HepG2 (cell line): ENCODE results near the gene PYDC2. TPM values are rescaled to one million over a fixed set of nuclear protein-coding genes. Genes with fewer than 3 reads are reported as not detected.

ENCODE experiments used
- DNMT1 ChIP-seq: sonication (generic); formaldehyde crosslinking; IDR thresholded peaks from 2 replicates; pipeline ENCODE4 v1.5.1; 2020; ENCODE audit warnings: mild to moderate bottlenecking, missing genetic modification reagents
- FLYWCH1 ChIP-seq: sonication (generic); formaldehyde crosslinking; IDR thresholded peaks from 2 replicates; pipeline ENCODE4 v1.8.1; 2023; ENCODE audit warnings: mild to moderate bottlenecking, missing genetic modification reagents
- GATAD2A ChIP-seq: IDR thresholded peaks from 2 replicates; pipeline ENCODE4 v1.6.1; 2016
- NFE2 ChIP-seq: sonication (generic); formaldehyde crosslinking; IDR thresholded peaks from 2 replicates; pipeline ENCODE4 v1.4.0; 2020; ENCODE audit warnings: missing genetic modification reagents
- SOX13 ChIP-seq, 3 experiments: fragments of 450-650 bp in 1 of 3; sonication (generic) in 1 of 3; formaldehyde crosslinking in 1 of 3; IDR thresholded peaks in 2 of 3; conservative IDR thresholded peaks in 1 of 3; 2 replicates each; pipeline versions ENCODE4 v1.5.0 to v1.6.1; 2016 to 2020; ENCODE audit warnings: antibody characterized with exemption in 1 of 3, mild to moderate bottlenecking in 1 of 3, missing compliant biosample characterization in 1 of 3, missing genetic modification reagents in 1 of 3, moderate library complexity in 1 of 3
- THAP11 ChIP-seq: IDR thresholded peaks from 2 replicates; pipeline ENCODE4 v1.6.1; 2016; ENCODE audit warnings: missing biosample characterization, missing genetic modification reagents
- ZBTB38 ChIP-seq: sonication (generic); formaldehyde crosslinking; IDR thresholded peaks from 2 replicates; pipeline ENCODE4 v1.5.1; 2020; ENCODE audit warnings: mild to moderate bottlenecking, missing genetic modification reagents
- ZNF317 ChIP-seq: sonication (generic); formaldehyde crosslinking; IDR thresholded peaks from 2 replicates; pipeline ENCODE4 v1.5.0; 2020; ENCODE audit warnings: mild to moderate bottlenecking, missing genetic modification reagents
- ZNF644 ChIP-seq: IDR thresholded peaks from 2 replicates; pipeline ENCODE4 v1.6.1; 2016; ENCODE audit warnings: low read depth
- polyA plus RNA-seq, 8 experiments: library from polyadenylated mRNA; depleted of rRNA in 3 of 8; stranded (reverse) in 7 of 8; unstranded in 1 of 8; fragments of >200 nt; fragmentation: Illumina TruSeq in 4 of 8; extraction: Trizol in 4 of 8; gene quantifications; 2 replicates each; pipeline versions ENCODE4 v1.2.1 to v1.2.3, GENCODE V29; 2011 to 2016; ENCODE audit warnings: low read depth in 4 of 8, missing spikeins in 1 of 8, mixed read lengths in 1 of 8; ENCODE audit not compliant: insufficient read depth in 1 of 8
- total RNA-seq, 5 experiments: library from RNA; depleted of rRNA; stranded (reverse); fragments of >200 nt; fragmentation: Illumina TruSeq; extraction: Trizol; gene quantifications; 2 replicates each; pipeline ENCODE4 v1.2.3, GENCODE V29; 2016; ENCODE audit warnings: low read depth in 1 of 5
- TF ChIP-seq, protein P1 (sequence below), 2 experiments: sonication (generic) in 1 of 2; formaldehyde crosslinking in 1 of 2; IDR thresholded peaks; 2 replicates each; pipeline versions ENCODE4 v1.4.0 to v1.6.1; 2016 to 2020; ENCODE audit warnings: borderline replicate concordance in 1 of 2, low read depth in 1 of 2, mild to moderate bottlenecking in 1 of 2, missing genetic modification reagents in 1 of 2
- TF ChIP-seq, protein P2 (sequence below): sonication (generic); formaldehyde crosslinking; conservative IDR thresholded peaks from 2 replicates; pipeline ENCODE4 v1.4.0; 2020; ENCODE audit warnings: mild to moderate bottlenecking, missing genetic modification reagents, moderate library complexity
- TF ChIP-seq, protein P3 (sequence below): sonication (generic); formaldehyde crosslinking; conservative IDR thresholded peaks from 2 replicates; pipeline ENCODE4 v1.8.0; 2022; ENCODE audit warnings: missing genetic modification reagents
- TF ChIP-seq, protein P4 (sequence below): IDR thresholded peaks from 2 replicates; pipeline ENCODE4 v1.4.0; 2020; ENCODE audit warnings: mild to moderate bottlenecking, missing genetic modification reagents

PYDC2 gene
- total and polyA plus RNA-seq, 2 of the 13 experiments (the other 11 are each of a cell fraction or from before 2014, with no cell fraction given): not detected

- TF ChIP-seq, protein P1, sequence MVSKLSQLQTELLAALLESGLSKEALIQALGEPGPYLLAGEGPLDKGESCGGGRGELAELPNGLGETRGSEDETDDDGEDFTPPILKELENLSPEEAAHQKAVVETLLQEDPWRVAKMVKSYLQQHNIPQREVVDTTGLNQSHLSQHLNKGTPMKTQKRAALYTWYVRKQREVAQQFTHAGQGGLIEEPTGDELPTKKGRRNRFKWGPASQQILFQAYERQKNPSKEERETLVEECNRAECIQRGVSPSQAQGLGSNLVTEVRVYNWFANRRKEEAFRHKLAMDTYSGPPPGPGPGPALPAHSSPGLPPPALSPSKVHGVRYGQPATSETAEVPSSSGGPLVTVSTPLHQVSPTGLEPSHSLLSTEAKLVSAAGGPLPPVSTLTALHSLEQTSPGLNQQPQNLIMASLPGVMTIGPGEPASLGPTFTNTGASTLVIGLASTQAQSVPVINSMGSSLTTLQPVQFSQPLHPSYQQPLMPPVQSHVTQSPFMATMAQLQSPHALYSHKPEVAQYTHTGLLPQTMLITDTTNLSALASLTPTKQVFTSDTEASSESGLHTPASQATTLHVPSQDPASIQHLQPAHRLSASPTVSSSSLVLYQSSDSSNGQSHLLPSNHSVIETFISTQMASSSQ (IDR thresholded peaks at IDR 0.05; ENCODE audit: low read depth): peak; percentile 96
- TF ChIP-seq, protein P1 (CRISPR knock-in tag; IDR thresholded peaks at IDR 0.05; ENCODE audit: borderline replicate concordance): peak; percentile 93
- TF ChIP-seq, protein P2, sequence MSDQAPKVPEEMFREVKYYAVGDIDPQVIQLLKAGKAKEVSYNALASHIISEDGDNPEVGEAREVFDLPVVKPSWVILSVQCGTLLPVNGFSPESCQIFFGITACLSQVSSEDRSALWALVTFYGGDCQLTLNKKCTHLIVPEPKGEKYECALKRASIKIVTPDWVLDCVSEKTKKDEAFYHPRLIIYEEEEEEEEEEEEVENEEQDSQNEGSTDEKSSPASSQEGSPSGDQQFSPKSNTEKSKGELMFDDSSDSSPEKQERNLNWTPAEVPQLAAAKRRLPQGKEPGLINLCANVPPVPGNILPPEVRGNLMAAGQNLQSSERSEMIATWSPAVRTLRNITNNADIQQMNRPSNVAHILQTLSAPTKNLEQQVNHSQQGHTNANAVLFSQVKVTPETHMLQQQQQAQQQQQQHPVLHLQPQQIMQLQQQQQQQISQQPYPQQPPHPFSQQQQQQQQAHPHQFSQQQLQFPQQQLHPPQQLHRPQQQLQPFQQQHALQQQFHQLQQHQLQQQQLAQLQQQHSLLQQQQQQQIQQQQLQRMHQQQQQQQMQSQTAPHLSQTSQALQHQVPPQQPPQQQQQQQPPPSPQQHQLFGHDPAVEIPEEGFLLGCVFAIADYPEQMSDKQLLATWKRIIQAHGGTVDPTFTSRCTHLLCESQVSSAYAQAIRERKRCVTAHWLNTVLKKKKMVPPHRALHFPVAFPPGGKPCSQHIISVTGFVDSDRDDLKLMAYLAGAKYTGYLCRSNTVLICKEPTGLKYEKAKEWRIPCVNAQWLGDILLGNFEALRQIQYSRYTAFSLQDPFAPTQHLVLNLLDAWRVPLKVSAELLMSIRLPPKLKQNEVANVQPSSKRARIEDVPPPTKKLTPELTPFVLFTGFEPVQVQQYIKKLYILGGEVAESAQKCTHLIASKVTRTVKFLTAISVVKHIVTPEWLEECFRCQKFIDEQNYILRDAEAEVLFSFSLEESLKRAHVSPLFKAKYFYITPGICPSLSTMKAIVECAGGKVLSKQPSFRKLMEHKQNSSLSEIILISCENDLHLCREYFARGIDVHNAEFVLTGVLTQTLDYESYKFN (CRISPR knock-in tag): peak; percentile 55
- TF ChIP-seq, protein P3, sequence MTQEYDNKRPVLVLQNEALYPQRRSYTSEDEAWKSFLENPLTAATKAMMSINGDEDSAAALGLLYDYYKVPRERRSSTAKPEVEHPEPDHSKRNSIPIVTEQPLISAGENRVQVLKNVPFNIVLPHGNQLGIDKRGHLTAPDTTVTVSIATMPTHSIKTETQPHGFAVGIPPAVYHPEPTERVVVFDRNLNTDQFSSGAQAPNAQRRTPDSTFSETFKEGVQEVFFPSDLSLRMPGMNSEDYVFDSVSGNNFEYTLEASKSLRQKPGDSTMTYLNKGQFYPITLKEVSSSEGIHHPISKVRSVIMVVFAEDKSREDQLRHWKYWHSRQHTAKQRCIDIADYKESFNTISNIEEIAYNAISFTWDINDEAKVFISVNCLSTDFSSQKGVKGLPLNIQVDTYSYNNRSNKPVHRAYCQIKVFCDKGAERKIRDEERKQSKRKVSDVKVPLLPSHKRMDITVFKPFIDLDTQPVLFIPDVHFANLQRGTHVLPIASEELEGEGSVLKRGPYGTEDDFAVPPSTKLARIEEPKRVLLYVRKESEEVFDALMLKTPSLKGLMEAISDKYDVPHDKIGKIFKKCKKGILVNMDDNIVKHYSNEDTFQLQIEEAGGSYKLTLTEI (CRISPR knock-in tag): no peak
- TF ChIP-seq DNMT1 (CRISPR knock-in tag): no peak
- TF ChIP-seq FLYWCH1 (CRISPR knock-in tag): no peak
- TF ChIP-seq THAP11 (CRISPR knock-in tag): 0 out of 2 replicates have a peak, but pooled peaks have one; percentile 25
- TF ChIP-seq GATAD2A (CRISPR knock-in tag): peak; percentile 83
- TF ChIP-seq, protein P4, sequence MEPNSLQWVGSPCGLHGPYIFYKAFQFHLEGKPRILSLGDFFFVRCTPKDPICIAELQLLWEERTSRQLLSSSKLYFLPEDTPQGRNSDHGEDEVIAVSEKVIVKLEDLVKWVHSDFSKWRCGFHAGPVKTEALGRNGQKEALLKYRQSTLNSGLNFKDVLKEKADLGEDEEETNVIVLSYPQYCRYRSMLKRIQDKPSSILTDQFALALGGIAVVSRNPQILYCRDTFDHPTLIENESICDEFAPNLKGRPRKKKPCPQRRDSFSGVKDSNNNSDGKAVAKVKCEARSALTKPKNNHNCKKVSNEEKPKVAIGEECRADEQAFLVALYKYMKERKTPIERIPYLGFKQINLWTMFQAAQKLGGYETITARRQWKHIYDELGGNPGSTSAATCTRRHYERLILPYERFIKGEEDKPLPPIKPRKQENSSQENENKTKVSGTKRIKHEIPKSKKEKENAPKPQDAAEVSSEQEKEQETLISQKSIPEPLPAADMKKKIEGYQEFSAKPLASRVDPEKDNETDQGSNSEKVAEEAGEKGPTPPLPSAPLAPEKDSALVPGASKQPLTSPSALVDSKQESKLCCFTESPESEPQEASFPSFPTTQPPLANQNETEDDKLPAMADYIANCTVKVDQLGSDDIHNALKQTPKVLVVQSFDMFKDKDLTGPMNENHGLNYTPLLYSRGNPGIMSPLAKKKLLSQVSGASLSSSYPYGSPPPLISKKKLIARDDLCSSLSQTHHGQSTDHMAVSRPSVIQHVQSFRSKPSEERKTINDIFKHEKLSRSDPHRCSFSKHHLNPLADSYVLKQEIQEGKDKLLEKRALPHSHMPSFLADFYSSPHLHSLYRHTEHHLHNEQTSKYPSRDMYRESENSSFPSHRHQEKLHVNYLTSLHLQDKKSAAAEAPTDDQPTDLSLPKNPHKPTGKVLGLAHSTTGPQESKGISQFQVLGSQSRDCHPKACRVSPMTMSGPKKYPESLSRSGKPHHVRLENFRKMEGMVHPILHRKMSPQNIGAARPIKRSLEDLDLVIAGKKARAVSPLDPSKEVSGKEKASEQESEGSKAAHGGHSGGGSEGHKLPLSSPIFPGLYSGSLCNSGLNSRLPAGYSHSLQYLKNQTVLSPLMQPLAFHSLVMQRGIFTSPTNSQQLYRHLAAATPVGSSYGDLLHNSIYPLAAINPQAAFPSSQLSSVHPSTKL (CRISPR knock-in tag): peak; percentile 73
- TF ChIP-seq ZNF317 (CRISPR knock-in tag): no peak
- no peak for TF ChIP-seq SOX13 (IDR thresholded peaks at IDR 0.05)
- TF ChIP-seq SOX13 (CRISPR knock-in tag; conservative IDR thresholded peaks at IDR 0.05 in 1 of 2, IDR thresholded peaks at IDR 0.05 in 1 of 2): peak in 1 of 2 experiments; percentile 47; a peak in 1 of 4 replicates
- no peak for TF ChIP-seq ZBTB38 (CRISPR knock-in tag)
- peak; percentile 65 for TF ChIP-seq ZNF644 (CRISPR knock-in tag)
- TF ChIP-seq NFE2: no peak
Measured at GRCh38 chr3:191431160-191431822, 29.7 kb upstream of the PYDC2 start (continued).
